Measurements from ENCODE around the gene RAD17. TPM values are rescaled to one million over a fixed set of nuclear protein-coding genes. Genes with fewer than 3 reads are reported as not detected.

RAD17 gene
- polyA plus RNA-seq, 1 donor from 2014 or later = 51.8 TPM

- no peak overlapping the region for H3K9ac ChIP-seq (ENCODE audit: low read length)
- no peak overlapping the region for H3K4me2 ChIP-seq (ENCODE audit: low read length)
- H3K79me2 ChIP-seq (replicated peaks; ENCODE audit: insufficient read depth, low read length) = peaks cover 36% of the 10 kb centered on the region
- H2AFZ ChIP-seq (ENCODE audit: low read depth, low read length) = no peak overlapping the region
- H3K36me3 ChIP-seq (ENCODE audit: insufficient read depth, low read length) = no peaks in the 10 kb centered on the region
- no peaks in the 10 kb centered on the region for H4K20me1 ChIP-seq (ENCODE audit: insufficient read depth)
- no peak overlapping the region for H3K4me3 ChIP-seq (ENCODE audit: low read length)
- H3K9me2 ChIP-seq (ENCODE audit: insufficient read depth, low read length) = no peaks in the 10 kb centered on the region
- H3K9me3 ChIP-seq (ENCODE audit: low read length) = no peaks in the 10 kb centered on the region
- no peak overlapping the region for H3K27ac ChIP-seq (ENCODE audit: low read length)
- no peaks in the 10 kb centered on the region for H3F3A ChIP-seq (ENCODE audit: insufficient read depth, low read length, poor library complexity, severe bottlenecking)
- H3K27me3 ChIP-seq (ENCODE audit: insufficient read depth, low read depth, low read length) = no peaks in the 10 kb centered on the region
- no peak for TF ChIP-seq SMC3 (conservative IDR thresholded peaks at IDR 0.05; ENCODE audit: poor library complexity)
- TF ChIP-seq CTCF (IDR thresholded peaks at IDR 0.05; ENCODE audit: poor library complexity, severe bottlenecking) = peak; percentile 38
- TF ChIP-seq RAD21 (conservative IDR thresholded peaks at IDR 0.05) = no peak
- no peak for TF ChIP-seq REST (IDR thresholded peaks at IDR 0.05; ENCODE audit: borderline replicate concordance)
- no peak for TF ChIP-seq EP300 (conservative IDR thresholded peaks at IDR 0.05; ENCODE audit: poor library complexity, severe bottlenecking)
- no peak for TF ChIP-seq MXI1 (conservative IDR thresholded peaks at IDR 0.05; ENCODE audit: poor library complexity, severe bottlenecking)
- no peak for TF ChIP-seq TAF1 (IDR thresholded peaks at IDR 0.05; ENCODE audit: low read depth)
- no peak for TF ChIP-seq EZH2 (IDR thresholded peaks at IDR 0.05; ENCODE audit: borderline replicate concordance, insufficient read depth, low read length, poor library complexity, severe bottlenecking)
Measured at GRCh38 chr5:69364414-69364813, 5.2 kb upstream of the RAD17 start.

DNA sequence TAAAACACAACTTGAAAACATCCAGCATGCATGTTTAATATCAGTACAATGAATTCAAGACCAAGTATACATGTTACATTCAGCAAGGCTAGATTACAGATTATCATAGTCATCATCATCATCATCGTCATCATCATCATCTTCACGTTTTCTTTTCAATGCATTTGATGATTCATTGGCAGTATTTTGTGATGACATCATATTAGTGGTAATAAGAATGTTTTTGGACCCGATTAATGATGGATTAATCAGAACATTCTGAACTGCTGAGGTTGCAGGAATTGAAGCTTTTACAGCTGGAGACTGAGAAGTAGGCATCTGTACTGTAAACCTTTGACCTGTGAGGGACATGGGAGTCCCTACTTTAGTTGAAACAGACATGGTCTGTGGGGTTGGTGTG is 4.8 kb upstream of the RAD17 start:
- TF ChIP-seq EP300 (conservative IDR thresholded peaks at IDR 0.05; ENCODE audit: poor library complexity, severe bottlenecking) = no peak
- no peak for TF ChIP-seq TAF1 (IDR thresholded peaks at IDR 0.05; ENCODE audit: low read depth)
- TF ChIP-seq POLR2AphosphoS5 (IDR thresholded peaks at IDR 0.05) = no peak
- no peak for TF ChIP-seq EZH2 (IDR thresholded peaks at IDR 0.05; ENCODE audit: borderline replicate concordance, insufficient read depth, low read length, poor library complexity, severe bottlenecking)
- TF ChIP-seq RAD21 (conservative IDR thresholded peaks at IDR 0.05) = no peak
- TF ChIP-seq MXI1 (conservative IDR thresholded peaks at IDR 0.05; ENCODE audit: poor library complexity, severe bottlenecking) = no peak
- no peaks in the 10 kb centered on the region for H3K9me3 ChIP-seq (ENCODE audit: low read length)
- H3K27ac ChIP-seq (ENCODE audit: low read length) = no peak overlapping the region
- no peaks in the 10 kb centered on the region for H3K27me3 ChIP-seq (ENCODE audit: insufficient read depth, low read depth, low read length)
- no peak overlapping the region for H3K9ac ChIP-seq (ENCODE audit: low read length)
- peaks cover 36% of the 10 kb centered on the region for H3K79me2 ChIP-seq (replicated peaks; ENCODE audit: insufficient read depth, low read length)
- H3K9me2 ChIP-seq (ENCODE audit: insufficient read depth, low read length) = no peaks in the 10 kb centered on the region
- H3F3A ChIP-seq (ENCODE audit: insufficient read depth, low read length, poor library complexity, severe bottlenecking) = no peaks in the 10 kb centered on the region
- no peak overlapping the region for H2AFZ ChIP-seq (ENCODE audit: low read depth, low read length)
- H4K20me1 ChIP-seq (ENCODE audit: insufficient read depth) = no peaks in the 10 kb centered on the region
- no peak overlapping the region for H3K4me3 ChIP-seq (ENCODE audit: low read length)
- no peaks in the 10 kb centered on the region for H3K36me3 ChIP-seq (ENCODE audit: insufficient read depth, low read length)
- no peak overlapping the region for H3K4me2 ChIP-seq (ENCODE audit: low read length)

Data from neural cell (in vitro differentiated cells).